Esophagus muscularis mucosa (tissue), 4 donors: ENCODE results near the gene F5. TPM values are rescaled to one million over a fixed set of nuclear protein-coding genes. Genes with fewer than 3 reads are reported as not detected.

Source experiments
- DNase-seq: peaks from one replicate; pipeline ENCODE4 v3.0.0-alpha.2; 2017; ENCODE audit errors: extremely low spot score
- H3K27ac ChIP-seq, 4 donors: fragments of 200-600 bp; sonication (generic); replicated peaks in 1 of 4; 1 replicate in 3 of 4; 2 replicates in 1 of 4; pipeline ENCODE4 v1.5.1; 2016 to 2019; ENCODE audit warnings: mild to moderate bottlenecking in 1 of 4
- H3K27me3 ChIP-seq, 4 donors: fragments of 200-600 bp; sonication (generic); one replicate each; pipeline versions ENCODE4 v1.5.1 to v1.6.0; 2016 to 2019
- H3K36me3 ChIP-seq, 4 donors: fragments of 200-600 bp; sonication (generic); one replicate each; pipeline ENCODE4 v1.5.1; 2016 to 2019
- H3K4me1 ChIP-seq, 4 donors: fragments of 200-600 bp; sonication (generic); one replicate each; pipeline ENCODE4 v1.5.1; 2016 to 2019
- H3K4me3 ChIP-seq, 4 donors: fragments of 200-600 bp; sonication (generic); 1 replicate in 2 of 4; 2 replicates in 2 of 4; pipeline ENCODE4 v1.5.1; 2016 to 2019; ENCODE audit warnings: mild to moderate bottlenecking in 4 of 4, moderate library complexity in 1 of 4
- H3K9me3 ChIP-seq, 4 donors: fragments of 200-600 bp; sonication (generic); 1 replicate in 3 of 4; 2 replicates in 1 of 4; pipeline ENCODE4 v1.5.1; 2016 to 2019
- CTCF ChIP-seq, 3 experiments: fragments of 200-600 bp in 2 of 3; fragments of 450-650 bp in 1 of 3; sonication (generic) in 2 of 3; IDR thresholded peaks; one replicate each; pipeline ENCODE4 v1.5.1; 2017 to 2019; ENCODE audit warnings: antibody characterized with exemption in 3 of 3, mild to moderate bottlenecking in 2 of 3, moderate library complexity in 1 of 3
- EP300 ChIP-seq: sonication (generic); formaldehyde crosslinking; IDR thresholded peaks from one replicate; pipeline ENCODE4 v1.6.1; 2017; ENCODE audit warnings: antibody characterized with exemption
- POLR2A ChIP-seq: fragments of 450-650 bp; IDR thresholded peaks from one replicate; pipeline ENCODE4 v1.6.1; 2017; ENCODE audit warnings: antibody characterized with exemption, moderate library complexity, mild to moderate bottlenecking, low read depth
- POLR2AphosphoS5 ChIP-seq, 2 donors: sonication (generic); formaldehyde crosslinking; IDR thresholded peaks; one replicate each; pipeline ENCODE4 v1.6.1; 2017; ENCODE audit warnings: antibody characterized with exemption in 2 of 2
- WGBS: methylation state at CpG from one replicate; pipeline ENCODE4 v1.1.5; 2018; 5-methylcytosine and 5-hydroxymethylcytosine counted together
- intact Hi-C: fragments of 100-400 bp; cut with DNase I; formaldehyde crosslinking; loops from one replicate; pipeline ENCODE4 v1.15.1; 2023
- total RNA-seq, 4 donors: library from RNA; depleted of rRNA; stranded (reverse); fragments of >200 nt; gene quantifications; one replicate each; pipeline versions ENCODE4 v1.1.0 to v1.2.1, GENCODE V29; 2016

Gene F5
- total RNA-seq, 4 donors from 2014 or later: 0.13 to 1.2 (median 0.34) TPM; not detected in 1

- Histone ChIP-seq H3K4me3 (no peak overlapping the region), H3K4me1 (peaks cover 0 to 6% (median 0%) of the 10 kb centered on the region in 4 donors), H3K27me3 (no peaks in the 10 kb centered on the region), H3K9me3 (no peaks in the 10 kb centered on the region), H3K36me3 (no peaks in the 10 kb centered on the region), H3K27ac (no peak overlapping the region)
- intact Hi-C loops: no loop called here
- TF ChIP-seq POLR2A (no peak), CTCF (IDR thresholded peaks at IDR 0.05) (no peak), EP300 (no peak), POLR2AphosphoS5 (IDR thresholded peaks at IDR 0.05) (no peak)
- DNase-seq: no peak
- 70% methylated on average over 4 of the region's 4 CpGs for WGBS
These were observed 11.9 kb downstream of the F5 start for GRCh38 chr1:169574336-169574735.

- H3K27ac ChIP-seq: no peak overlapping the region
- H3K36me3 ChIP-seq: no peaks in the 10 kb centered on the region
- no peaks in the 10 kb centered on the region for H3K9me3 ChIP-seq
- peaks cover 0 to 6% (median 0%) of the 10 kb centered on the region in 4 donors for H3K4me1 ChIP-seq
- H3K4me3 ChIP-seq: no peak overlapping the region
- intact Hi-C loops: no loop called here
- WGBS: 35% methylated on average over 1 of the region's 1 CpG
- TF ChIP-seq POLR2AphosphoS5 (IDR thresholded peaks at IDR 0.05): no peak
- TF ChIP-seq EP300: no peak
- no peak for TF ChIP-seq CTCF (IDR thresholded peaks at IDR 0.05)
- TF ChIP-seq POLR2A: no peak
- no peaks in the 10 kb centered on the region for H3K27me3 ChIP-seq
- no peak for DNase-seq
These were observed 14.1 kb downstream of the F5 start for GRCh38 chr1:169572187-169572586.

GRCh38 chr1:169571450-169571849, 14.8 kb downstream of the F5 start:
- WGBS: 72% methylated on average over 3 of the region's 3 CpGs
- DNase-seq: no peak
- peaks cover 0 to 6% (median 0%) of the 10 kb centered on the region in 4 donors for H3K4me1 ChIP-seq
- no peaks in the 10 kb centered on the region for H3K36me3 ChIP-seq
- intact Hi-C loops: no loop called here
- no peak overlapping the region for H3K27ac ChIP-seq
- no peak overlapping the region for H3K4me3 ChIP-seq
- no peaks in the 10 kb centered on the region for H3K27me3 ChIP-seq
- H3K9me3 ChIP-seq: no peaks in the 10 kb centered on the region
- TF ChIP-seq EP300 (no peak), CTCF (IDR thresholded peaks at IDR 0.05) (no peak), POLR2A (no peak), POLR2AphosphoS5 (IDR thresholded peaks at IDR 0.05) (no peak)

GRCh38 chr1:169570172-169570574, 16.1 kb downstream of the F5 start:
- WGBS: 78% methylated on average over 1 of the region's 1 CpG

More at GRCh38 chr1:169570172-169570574, 16.1 kb downstream of the F5 start:
- TF ChIP-seq POLR2A: no peak
- TF ChIP-seq EP300: no peak
- TF ChIP-seq CTCF (IDR thresholded peaks at IDR 0.05): no peak
- TF ChIP-seq POLR2AphosphoS5 (IDR thresholded peaks at IDR 0.05): no peak
- Histone ChIP-seq H3K4me1 (peaks cover 0 to 6% (median 0%) of the 10 kb centered on the region in 4 donors), H3K9me3 (no peaks in the 10 kb centered on the region), H3K27me3 (no peaks in the 10 kb centered on the region), H3K4me3 (no peak overlapping the region), H3K36me3 (no peaks in the 10 kb centered on the region), H3K27ac (no peak overlapping the region)
- intact Hi-C loops: no loop called here
- no peak for DNase-seq
